ENCODE data around the gene KCP.

KCP gene

DNA sequence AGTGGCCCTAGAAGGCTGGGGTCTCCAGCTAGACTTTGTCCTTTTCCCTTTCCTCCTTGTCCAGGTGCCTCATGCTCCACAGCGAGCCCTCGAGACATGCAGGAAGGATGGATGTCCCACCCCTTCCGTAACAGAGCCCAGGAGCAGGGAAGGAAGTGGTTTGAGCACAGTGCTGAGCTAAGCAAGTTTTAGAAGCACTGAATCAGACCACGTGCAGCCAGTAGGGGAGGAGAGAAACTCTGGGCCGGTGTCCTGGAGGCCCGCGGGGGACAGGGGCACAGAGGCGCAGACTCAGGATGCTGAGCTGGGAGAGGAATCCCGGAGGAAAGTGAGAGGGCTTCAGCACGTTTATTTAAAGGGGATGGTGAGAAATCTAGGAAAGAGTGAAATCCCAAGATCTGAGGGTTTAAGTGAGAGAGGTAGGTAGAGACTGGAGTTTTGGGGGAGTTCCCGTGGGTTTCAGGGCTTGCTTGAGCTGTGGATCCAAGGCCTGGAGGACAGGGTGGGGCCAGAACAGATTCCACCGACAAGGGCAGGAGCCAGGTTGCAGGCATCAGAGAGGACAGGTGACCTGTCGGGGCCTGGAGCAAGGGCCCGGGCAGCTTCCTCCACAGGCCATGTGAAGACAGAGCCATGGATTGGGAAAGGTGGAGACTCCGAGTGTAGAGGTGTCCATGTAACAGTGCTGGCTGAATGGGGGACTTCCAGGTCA lies 22.8 kb upstream of the KCP start:
- H3K4me3 ChIP-seq (ENCODE audit: low read length), result peak overlapping the region; percentile 1; the same call in 1 of the 2 replicates
- TF ChIP-seq ZNF274 (IDR thresholded peaks at IDR 0.05; ENCODE audit: low read depth, low read length), result no peak

DNA sequence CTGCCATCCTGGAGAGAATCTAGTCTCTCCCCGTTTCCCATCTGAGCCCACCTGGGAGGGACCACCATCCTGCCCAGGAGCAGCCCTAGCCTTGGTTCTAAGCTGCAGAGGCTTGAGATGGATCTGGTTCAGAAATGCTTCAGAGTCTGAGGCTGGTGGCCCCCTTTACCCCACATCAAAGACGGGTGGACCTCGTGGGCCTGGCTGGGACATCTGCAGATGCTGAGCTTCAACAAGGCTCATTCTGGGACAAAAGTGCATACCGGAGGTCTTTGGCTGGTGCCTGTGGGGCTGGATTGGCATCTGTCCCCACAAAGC lies 22.3 kb upstream of the KCP start:
- H3K4me3 ChIP-seq (ENCODE audit: low read length), result no peak overlapping the region
- TF ChIP-seq ZNF274 (IDR thresholded peaks at IDR 0.05; ENCODE audit: low read depth, low read length), result no peak

DNA sequence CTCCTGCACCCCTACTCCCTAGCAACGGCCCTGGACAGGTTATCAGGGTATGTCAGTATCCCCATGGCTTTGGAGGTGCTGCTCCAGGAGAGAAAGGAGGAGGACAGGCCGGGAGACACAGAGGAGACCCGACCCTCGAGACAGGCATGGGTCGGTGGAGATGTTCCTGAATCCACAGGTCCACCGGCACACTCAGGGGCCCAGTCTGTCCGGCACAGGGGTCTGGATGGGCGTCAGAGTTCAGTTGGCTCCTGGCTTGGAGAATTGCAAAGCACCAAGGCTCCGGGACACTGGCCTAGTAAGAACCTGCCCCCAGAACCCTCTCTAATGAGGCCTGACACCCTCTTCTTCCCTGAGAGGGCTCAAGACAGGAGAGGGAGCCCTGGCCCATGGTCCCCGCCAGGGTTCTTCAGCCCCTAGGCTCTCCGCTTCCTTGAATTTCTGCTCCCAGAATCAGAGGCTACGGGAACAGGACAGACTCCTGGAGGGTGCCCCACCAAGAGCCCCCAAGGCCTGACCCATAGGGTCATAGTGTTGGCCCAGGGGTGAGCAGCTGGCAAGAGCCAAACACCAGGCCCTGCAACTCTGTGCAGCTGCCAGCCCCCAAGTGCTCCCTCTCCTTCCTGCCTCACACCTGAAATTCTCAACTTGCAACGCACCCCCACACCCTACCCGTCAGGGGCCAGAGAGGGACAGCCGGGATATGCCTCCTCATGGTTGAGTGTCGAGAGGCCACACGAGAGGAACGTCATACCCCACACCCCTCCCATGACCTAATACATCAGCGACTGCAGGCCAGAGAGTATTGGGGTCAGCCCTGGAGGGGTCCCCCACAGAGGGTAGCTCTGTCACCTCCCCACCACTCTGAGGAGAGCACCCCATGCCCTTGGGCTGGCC lies 21.7 kb upstream of the KCP start:
- no peak for TF ChIP-seq ZNF274 (IDR thresholded peaks at IDR 0.05; ENCODE audit: low read depth, low read length)

DNA sequence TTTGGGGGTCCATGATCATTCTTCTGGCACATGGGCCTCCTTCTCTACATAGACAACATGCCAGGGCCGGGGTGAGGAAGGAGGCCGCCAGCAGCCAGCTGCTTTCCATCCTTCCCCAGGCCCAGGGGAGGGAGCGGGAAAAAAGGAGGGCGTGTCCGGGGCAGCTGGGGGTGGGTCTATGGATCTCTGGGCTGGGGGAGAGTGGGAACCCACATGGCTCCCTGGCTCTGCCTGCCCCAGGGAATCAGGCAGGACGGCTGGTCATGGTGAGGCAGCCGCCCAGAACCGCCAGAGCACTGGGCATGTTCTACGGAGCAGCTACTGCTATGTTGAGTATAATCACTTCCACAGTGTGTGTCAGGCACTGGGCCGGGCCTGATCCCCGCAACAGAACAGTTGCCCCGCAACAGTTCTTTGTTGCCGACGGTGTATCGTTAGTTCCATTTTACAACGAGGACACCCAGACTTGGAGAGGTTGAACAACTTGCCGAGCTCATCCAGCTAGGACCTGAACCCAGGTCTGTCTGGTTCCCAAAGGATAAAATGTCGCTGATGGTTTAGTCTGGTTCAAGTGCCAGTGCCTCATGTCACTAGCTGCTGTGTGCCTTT lies 20.8 kb upstream of the KCP start:
- no peak for TF ChIP-seq ZNF274 (IDR thresholded peaks at IDR 0.05; ENCODE audit: low read depth, low read length)
- no peak overlapping the region for H3K4me3 ChIP-seq (ENCODE audit: low read length)

More for the DNA sequence above, 21.7 kb upstream of the KCP start:
- no peak overlapping the region for H3K4me3 ChIP-seq (ENCODE audit: low read length)

DNA sequence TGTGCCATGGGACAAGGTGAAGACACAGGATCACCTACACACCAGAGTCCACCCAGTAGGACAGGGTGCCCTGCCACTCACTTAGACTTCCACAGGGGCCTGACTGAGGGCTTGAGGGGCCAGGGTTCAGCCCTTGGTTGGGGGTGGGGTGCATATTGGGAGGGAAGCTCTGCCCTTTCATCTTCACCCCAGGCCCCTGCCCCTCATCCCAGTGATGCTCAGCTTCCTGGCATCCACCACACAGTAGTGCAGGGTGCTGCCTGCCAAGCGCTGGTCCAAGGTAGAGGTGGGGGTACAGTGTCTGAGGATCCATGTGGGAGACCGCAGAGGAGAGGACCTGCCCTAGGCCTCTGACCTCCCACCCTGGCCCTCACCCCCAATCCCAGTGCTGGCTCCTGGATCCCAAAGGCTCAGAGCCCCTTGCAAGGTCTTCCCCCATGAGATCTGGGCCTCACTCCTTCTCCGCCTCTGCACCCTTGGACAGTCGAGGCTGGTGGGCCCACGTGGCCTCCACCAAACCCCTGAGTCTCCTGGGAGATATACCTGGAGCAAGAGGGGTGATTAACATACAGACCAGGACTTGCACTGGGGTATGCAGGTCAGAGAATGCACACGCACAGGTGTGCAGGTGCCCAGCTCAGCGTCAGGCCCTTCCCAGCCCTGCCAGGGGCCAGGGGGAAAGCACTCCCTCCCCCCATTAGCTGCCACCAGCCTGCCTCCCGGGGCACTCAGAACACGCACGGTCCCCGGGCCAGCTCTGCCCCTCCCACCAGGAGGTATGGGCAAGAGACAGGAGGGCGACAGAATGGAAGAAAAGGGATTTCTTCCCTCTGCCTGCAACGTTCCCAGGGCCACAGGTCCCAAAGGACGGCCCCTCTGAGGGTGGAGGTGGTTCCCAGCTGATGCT lies 18.6 kb upstream of the KCP start:
- no peak overlapping the region for H3K4me3 ChIP-seq (ENCODE audit: low read length)
- TF ChIP-seq ZNF274 (IDR thresholded peaks at IDR 0.05; ENCODE audit: low read depth, low read length), result no peak

DNA sequence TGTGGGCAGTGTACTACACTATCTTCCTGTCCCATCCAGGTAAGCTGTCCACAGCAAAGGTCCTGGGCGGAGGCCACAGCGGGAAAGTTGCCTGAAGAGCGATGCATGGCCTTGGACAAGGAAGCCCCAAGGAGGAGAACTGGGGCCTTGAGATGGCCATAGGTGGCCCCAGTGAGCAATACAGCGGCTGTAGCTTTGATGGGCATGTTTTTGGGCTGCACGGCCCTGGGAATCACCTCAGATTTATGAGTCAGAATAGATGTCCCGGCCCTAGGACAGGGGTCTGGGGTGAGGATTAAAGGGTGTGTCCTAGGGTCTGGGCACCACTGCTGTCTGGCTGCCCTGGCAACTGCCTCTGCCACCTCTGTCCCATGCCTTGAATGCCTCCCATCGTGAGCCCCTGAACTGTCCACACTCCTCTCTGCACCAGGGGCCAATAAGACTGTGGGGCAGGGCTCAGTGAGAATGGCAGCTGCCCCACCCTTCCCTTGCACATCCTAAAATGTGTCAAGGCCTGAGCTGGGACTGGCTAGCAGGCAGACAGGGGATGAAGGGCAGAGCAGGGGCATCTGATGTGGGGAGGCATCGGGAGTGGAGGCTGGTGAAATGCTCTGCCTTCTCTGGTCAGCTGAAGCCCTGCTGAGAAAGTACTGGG lies 17.8 kb upstream of the KCP start:
- TF ChIP-seq ZNF274 (IDR thresholded peaks at IDR 0.05; ENCODE audit: low read depth, low read length), result no peak
- no peak overlapping the region for H3K4me3 ChIP-seq (ENCODE audit: low read length)

DNA sequence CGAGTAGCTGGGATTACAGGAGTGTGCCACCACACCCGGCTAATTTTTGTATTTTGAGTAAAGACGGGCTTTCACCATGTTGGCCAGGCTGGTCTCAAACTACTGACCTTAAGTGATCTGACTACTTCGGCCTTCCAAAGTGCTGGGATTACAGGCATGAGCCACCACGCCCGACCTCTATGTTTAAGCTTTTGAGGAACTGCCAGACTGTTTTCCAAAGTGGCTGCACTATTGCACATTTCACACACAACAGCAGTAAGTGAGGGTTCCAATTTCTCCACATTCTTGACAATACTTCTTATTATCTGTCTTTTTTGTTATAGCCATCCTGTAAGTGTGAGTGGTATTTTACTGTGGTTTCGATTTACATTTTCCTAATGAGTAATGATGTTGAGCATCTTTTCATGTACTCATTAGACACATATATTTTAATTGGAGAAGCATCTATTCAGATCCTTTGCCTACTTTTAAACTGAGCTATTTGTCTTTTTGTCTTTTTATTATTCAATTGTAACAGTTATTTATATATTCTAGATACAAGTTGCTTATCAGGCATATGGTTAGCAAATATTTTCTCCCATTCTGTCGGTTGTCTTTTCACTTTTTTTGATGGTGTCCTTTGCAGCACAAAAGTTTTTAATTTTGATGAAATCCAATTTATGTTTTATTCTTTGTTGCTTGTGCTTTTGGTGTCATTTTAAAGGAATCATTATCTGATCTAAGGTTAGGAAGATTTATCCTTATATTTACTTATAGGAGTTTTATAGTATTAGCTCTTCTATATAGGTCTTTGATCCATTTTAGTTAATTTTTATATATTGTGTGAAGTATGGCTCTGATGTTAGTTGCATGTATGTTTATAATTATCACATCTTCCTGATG lies 14.4 kb upstream of the KCP start:
- TF ChIP-seq ZNF274 (IDR thresholded peaks at IDR 0.05; ENCODE audit: low read depth, low read length), result no peak
- H3K4me3 ChIP-seq (ENCODE audit: low read length), result no peak overlapping the region

DNA sequence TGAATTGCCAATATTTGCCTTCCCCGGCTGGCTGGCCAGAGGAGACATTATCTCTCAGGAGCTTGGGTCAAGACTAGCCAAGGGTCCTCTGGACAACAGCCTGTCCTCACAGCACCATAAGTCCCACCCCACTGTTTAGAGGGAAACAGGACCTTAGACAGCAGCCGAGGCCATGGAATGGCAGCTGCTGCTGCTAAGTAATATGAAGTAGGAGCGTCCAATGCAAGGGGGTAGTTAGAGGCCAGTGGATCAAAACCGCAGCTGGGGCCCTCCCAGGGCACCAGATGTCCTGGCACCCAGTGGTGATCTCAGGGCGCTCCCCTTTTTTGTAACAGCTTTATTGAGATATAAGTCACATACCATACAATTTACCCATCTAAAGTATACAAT lies 12.9 kb upstream of the KCP start:
- no peak overlapping the region for H3K4me3 ChIP-seq (ENCODE audit: low read length)
- no peak for TF ChIP-seq ZNF274 (IDR thresholded peaks at IDR 0.05; ENCODE audit: low read depth, low read length)

DNA sequence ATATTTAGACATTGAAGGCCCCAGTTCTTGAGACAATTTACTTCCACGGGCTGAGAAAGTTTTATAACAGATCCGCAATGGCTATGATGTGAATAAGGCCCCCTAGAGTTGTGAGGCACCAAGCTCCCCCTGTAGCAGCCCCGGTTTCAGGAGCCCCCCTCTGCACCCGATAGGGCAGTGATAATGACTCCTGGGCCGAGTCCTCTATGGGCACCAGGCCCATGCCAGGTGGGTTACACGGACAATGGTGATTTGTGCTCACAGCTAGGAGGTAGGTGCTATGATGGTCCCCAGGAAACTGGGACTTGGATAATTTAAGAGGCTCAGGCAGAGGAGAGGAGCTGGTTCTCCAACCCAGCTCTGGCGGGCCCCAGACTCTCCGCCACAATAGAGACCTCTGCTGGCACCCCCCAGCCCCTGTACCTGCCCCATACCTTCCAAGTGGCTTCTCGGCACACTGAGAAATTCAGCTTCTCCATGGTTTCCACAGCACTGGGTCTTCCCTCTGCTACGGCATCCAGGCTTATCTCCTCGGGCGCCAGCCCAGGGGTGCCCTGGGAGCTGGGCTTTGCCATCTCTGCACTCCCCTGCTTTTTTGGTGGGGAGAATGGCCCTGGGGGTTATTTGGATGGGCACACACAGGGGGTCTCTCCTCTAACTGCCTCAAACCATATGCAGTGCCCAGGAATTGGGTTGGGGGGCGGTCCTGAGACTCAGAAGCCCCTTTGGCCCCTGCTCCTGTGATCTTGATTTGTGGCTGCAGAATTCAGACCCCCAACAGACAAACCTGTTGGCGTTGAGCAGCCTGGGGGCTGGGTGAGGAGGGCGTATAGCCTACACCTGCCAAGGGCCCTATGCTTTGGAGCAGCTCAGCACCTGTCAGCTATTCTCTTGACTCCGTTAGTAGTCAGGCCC lies 12.2 kb upstream of the KCP start:
- no peak for TF ChIP-seq ZNF274 (IDR thresholded peaks at IDR 0.05; ENCODE audit: low read depth, low read length)
- no peak overlapping the region for H3K4me3 ChIP-seq (ENCODE audit: low read length)

DNA sequence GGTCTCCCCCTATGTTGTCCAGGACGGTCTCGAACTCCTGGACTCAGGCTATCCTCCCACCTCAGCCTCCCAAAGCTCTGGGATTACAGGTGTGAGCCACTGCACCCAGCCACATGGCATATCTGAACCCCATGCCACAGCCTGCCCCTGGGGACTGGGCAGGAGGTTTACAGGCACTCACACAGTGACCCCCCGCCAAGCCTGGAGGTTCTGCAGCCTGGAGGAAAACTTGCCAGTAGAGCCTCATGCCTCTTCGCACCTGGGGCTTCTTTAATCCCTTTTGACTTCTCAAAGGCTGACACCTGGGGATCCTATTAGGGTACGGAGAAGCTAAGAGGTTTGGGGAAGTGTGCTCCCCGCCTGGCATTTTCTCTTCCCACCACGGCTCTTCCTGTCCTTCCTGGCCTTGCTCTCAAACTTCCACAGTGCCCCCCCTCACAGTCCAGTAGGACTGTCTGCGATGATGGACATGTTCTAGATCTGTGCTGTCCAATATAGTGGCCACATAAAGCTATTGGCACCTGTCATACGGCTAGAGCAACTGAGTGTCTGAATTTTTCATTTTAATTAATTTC lies 11.4 kb upstream of the KCP start:
- no peak overlapping the region for H3K4me3 ChIP-seq (ENCODE audit: low read length)
- TF ChIP-seq ZNF274 (IDR thresholded peaks at IDR 0.05; ENCODE audit: low read depth, low read length), result no peak

DNA sequence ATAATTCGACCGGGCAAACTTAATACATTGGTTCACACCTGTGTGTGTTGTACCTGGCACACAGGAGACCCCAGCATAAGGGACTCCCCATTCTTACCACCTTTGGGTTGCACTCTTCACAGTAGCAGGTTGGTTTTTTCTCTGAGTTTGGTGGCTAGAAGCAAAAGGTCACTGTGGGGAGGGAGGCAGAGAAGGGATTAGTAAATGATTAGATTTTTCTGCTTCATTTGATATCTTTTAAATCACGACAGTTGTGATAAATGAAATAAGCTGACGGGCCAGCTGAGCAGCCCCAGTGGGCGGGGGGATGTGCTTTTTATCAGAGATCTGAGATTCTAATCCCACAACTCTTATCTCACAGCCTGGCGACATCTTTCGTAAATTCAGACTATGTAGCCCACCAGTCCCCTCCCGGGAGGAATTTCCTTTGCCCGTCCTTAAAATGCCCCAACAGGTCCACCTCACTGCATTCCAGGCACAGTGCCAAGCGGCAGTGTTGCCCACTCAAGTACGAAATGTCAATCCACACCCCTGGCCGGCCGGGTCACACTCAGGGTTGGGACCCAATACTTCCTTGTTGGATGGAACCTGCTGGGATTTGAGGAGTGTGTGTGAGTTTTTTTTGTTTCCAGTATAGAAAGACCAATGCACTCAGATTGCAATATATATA lies 10.5 kb upstream of the KCP start:
- no peak for TF ChIP-seq ZNF274 (IDR thresholded peaks at IDR 0.05; ENCODE audit: low read depth, low read length)
- H3K4me3 ChIP-seq (ENCODE audit: low read length), result no peak overlapping the region
